NCI-H446 treated with DMSO at 0.1 percent for 48 hours (cell line): ENCODE data around the gene PITPNC1.
"Not testable (repeated sequence)": the region's sequence is repeated elsewhere in the genome, so short reads cannot be mapped to it uniquely, and the experiment has no call there.

Experiments used
- DNase-seq: peaks from one replicate; lab custom pipeline; 2025; lab: John Stamatoyannopoulos, UW

The PITPNC1 gene

DNA sequence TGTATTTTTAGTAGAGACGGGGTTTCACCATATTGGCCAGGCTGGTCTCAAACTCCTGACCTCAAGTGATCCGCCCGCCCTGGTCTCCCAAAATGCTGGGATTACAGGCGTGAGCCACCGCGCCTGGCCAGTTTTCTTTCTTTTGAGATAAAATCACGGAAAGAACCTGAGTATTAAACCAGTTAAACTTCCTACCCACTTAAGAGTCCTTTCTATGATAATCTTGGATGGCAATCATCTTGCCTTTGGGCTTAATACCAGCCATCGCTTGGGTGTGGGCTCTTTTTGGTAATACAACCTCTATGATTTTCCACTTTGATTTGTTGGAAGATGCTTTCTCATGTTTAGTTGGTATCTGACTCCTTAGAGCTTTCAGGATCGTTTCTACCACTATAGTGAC lies 24.0 kb downstream of the PITPNC1 start:
- DNase-seq: no peak

DNA sequence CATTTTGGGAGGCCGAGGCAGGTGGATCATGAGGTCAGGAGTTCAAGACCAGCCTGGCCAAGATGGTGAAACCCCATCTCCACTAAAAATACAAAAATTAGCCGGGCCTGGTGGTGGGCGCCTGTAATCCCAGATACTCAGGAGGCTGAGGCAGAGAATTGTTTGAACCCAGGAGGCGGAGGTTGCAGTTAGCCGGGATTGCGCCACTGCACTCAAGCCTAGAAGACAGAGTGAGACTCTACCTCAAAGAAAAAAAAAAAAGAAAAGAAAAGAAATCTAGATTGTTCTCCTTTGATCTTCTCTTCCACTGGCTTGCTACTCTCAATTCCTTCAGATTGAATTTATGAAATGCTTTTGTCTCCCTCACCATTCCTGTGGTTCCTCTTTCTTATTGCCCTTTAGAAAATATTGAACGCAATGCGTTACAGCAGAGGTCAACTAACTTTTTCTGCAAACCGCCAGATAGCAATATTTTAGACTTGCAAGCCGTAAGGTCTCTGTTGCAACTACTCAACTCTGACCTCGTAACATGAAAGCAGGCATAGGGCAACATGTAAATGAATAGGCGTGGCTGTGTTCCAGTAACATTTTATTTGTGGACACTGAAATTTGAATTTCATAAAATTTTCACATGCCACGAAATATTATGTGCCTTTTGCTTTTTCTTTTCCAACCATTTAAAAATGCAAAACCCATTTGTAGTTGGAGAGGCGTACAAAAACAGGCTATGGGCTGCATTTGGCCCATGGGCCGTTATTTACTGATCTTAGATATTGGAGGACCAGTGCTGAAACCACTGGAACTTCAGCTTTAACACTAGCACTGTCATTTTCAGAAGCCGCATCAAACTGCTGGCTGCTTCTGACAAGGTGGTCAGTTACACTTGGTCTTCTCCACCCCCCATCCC lies 24.8 kb downstream of the PITPNC1 start:
- DNase-seq: no peak

DNA sequence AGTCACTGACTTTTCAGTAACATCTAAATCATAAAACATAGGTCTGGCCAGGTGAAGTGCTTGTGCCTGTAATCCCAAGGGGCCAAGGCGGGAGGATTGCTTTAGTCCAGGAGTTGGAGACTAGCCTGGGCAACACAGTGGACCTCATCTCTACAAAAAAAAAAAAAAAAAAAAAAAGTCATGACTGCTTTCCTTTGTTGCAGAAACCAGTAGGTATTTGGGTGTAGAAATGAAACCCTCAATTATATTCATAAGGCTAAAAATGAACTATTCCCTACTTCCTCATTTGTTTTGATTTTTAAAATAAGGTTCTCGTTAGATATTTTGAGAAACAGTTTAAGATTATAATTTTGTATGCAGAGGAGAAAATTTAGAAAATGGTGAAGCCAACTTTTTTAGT lies 26.0 kb downstream of the PITPNC1 start:
- no peak for DNase-seq

DNA sequence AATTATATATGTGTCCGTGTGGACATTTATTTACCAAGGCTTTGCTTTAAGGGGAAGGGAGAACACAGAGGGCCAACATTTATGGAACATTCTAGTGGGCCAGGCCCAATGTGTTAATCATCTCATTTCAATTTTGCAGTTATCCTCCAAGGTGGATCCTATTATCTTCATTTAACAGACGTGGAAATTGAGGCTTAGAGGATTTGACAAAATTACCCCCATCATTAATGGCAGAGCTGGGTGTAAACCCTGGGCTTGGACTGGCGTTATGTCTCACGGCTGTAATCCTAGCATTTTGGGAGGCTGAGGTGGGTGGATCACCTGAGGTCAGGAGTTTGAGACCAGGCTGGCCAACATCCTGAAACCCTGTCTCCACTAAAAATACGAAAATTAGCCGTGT lies 26.4 kb downstream of the PITPNC1 start:
- DNase-seq: no peak

DNA sequence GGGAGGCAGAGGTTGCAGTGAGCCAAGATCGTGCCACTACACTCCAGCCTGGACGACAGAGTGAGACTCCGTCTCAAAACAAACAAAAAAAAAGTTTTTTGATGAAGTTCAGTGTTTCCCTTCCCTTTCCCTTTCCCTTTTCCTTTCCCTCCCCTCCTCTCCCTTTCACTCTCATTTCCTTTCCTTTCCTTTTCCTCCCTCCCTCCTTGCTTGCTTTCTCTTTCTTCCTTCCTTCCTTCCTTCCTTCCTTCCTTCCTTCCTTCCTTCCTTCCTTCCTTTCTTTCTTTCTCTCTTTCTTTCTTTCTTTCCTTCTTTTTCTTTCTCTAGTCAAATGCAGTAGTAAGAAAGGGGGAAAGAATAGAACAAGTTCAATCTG lies 31.4 kb downstream of the PITPNC1 start:
- DNase-seq: not testable (repeated sequence)

DNA sequence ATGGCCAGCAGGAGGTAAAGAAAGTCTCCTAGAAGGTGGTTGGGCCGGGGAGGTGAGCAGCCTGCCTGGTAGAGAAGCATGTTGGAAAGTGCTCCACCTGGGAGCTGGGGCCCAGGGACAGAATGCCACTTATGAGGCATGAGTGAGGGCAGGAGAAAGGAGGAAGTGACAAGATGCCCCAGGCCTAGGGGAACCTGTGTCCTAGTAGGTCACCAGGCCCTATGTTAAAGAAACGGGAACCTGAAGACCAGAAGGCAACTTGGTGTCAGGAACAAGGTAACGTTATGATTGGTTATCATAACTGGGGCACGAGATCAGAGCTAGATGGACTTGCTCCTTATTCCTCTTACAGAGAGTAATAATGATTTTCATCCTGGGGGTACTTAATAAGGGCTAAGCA lies 34.3 kb downstream of the PITPNC1 start:
- DNase-seq: no peak

DNA sequence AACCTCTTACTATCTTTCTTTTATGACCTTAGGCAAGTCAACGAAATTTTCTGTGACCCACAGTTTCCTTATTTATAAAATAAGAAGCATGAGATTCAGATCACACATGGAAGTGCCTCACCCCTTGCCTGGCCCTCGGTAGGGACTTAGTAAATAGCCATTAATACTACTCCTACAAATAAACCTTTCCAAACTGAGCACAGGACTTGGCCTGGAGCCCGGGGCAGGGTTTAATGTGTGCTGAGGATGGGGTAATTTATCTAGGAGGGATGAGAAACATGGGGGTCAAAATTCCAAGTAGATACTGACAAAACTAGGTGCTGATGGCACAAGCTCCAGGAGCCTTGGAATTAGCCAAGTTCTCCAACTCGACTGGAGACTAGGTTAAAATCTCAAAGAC lies 35.0 kb downstream of the PITPNC1 start:
- DNase-seq: no peak

DNA sequence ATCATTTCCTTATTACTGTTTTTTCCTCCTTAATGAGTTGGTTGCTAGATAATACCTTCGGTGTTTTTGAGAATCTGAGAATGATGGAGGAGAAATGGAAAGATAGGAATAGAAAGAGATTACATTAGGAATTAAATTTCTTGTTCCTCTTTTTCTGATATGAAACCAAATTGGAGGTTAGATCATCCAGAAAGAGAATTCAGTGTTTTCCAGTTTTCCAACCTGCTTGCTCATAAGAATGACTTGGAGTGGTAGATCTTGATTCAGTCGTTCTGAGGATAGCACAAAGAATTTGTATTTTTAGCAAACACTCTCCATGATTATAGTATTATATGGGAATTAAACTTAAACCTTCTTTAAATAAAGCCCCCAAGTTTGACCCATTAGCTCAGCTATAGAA lies 35.9 kb downstream of the PITPNC1 start:
- DNase-seq: no peak

DNA sequence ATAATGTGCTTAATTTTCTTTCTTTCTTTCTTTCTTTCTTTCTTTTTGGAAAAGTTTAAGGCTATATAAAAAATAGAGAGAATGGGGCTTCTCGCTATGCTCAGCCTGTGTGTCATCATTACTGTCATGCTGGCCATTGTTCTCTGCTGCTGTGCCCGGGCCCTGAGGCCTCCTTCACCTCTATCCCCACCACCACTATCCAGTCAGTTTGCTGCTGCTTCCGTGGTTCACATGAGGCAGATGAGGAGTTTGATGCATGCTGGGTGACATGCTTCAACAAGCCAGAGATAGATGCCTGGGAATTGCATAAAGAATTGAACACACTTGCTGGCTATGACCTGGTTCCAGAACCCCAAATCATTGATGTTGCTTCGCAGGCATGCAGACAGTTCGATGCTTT lies 36.3 kb downstream of the PITPNC1 start:
- no peak for DNase-seq

DNA sequence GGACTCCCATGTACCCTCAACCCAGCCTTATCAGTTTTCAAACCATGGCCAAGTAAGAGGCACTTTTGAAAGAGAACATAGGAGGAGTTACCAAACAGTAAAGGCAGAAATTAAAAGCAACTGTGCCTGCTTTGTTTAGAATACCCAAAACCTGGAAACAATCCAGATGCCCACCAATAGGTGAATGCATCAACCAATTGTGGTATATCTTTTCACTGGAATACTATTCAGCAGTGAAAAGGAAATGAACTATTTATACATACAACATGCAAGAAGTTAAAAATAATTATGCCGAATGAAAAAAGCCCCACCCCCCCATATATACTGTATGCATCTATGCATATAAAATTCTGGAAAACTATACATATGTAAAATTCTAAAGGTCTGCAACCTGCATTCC lies 37.0 kb downstream of the PITPNC1 start:
- DNase-seq: no peak

DNA sequence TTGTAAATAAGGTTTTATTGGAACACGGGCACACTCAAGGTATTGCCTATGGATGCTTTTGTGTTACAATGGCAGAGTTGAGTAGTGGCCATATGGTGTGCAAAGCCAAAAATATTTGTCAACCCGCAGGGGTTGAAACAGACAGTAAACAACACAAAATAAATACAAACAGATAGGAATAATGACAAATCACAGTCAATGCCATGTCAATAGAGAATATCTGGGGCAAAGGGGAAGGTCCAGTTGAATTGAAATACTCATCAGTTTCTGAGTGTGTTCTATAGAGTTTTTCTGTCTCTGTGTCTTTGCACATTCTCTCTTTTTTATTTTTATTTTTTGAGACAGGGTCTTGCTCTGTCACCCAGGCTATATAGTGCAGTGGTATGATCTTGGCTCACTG lies 37.5 kb downstream of the PITPNC1 start:
- DNase-seq: no peak

DNA sequence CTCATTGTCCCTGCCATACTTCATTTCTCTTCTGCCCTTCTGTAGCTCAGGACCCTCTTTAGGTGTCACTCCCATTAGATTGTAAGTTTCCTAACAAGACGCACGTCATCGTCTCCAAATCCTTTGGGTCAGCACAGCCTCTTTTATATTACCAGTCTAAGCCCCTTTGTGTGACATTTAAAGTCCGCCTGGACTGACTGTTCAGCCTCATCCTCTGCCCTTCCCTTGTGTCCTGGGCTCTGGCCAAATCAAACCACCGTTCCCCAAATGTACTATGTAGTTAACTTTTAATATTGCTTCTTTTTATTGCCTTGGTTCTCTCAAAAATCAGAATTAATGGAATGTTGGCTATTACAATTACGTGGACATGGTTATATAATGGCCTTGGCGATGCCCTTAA lies 38.2 kb downstream of the PITPNC1 start:
- DNase-seq: no peak

DNA sequence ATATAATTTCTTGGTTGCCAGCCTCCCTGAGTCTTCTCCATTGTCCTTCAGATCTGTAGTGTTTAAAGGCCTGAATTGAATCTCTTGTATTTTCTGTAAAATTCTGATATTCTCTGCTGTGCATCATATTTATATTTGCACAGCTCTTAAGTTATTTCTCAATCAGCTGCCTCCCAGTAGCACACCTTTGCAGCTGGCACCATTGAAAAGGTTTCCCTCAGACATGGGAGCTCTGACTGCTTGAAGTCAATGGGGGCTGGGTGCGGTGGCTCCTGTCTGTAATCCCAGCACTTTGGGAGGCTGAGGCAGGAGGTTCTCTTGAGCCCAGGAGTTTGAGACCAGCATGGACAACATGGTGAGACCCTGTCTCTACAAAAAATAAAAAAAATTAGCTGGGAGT lies 40.4 kb downstream of the PITPNC1 start:
- no peak for DNase-seq

DNA sequence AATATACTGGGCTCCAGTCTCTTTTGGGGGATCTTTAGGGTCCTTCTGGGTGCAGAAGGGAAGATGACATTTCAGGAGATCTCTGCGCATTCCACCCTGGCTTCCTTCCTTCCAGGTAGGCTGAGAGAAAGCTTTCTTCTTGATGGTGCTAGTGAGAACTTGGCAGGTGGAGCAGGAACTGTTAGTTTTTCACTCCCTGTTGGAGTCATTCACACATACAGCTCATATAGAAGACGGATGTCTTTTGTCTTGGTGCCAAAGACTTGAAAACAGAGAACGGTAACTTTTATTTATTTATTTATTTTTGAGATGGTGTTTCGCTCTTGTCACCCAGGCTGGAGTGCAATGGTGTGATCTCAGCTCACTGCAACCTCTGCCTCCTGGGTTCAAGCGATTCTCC lies 43.9 kb downstream of the PITPNC1 start:
- no peak for DNase-seq

DNA sequence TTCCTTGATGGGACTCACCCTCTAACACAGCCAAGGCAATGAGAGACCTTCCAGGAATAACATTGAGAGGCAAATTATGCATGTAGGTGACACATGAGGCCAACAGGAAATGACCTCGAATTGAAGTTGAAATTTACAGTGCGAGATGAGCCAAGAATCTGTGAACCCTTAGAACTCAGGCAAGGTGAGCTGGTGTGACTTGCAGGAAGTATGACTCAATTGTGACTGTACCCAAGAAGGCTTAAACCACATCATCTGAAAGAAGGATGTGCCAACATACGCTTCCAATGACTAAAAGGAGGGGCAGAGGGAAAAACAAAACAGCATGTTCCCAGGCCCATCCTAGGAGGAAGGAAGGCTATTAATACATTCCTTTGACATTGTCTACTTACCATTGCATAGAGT lies 44.8 kb downstream of the PITPNC1 start:
- no peak for DNase-seq

DNA sequence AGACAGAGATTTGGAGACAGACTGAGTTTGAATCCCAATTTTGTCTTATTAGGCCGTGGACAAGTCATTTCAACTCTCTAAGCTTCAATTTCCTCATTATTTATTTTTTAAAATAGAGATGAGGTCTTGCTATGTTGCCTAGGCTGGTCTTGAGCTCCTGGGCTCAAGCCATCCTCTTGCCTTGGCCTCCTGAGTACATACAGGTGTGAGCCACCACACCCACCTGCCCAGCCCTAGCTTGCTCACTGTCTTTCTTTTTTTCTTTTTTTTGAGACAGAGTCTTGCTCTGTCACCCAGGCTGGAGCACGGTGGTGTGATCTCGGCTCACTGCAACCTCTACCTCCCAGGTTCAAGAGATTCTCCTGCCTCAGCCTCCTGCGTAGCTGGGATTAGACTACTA lies 45.2 kb downstream of the PITPNC1 start:
- DNase-seq: not testable (repeated sequence)

DNA sequence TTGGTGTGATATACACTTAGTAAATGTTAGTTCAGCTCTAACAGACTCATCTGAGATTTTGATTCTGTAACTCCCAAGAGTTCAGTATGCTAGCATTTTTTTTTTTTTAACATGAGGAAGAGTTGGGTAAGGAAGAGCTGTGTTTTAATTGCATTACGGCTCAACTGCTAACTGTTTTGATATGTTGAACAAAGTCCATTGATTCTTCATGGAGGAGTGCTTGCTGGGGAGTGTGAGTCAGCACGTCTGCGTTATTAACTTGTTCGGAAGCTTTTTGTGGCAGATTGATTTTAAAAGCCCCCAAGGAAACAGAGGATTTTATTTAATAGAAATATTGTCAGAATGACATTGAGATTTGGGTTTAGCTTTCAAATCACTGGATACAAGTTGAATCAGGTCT lies 45.8 kb downstream of the PITPNC1 start:
- DNase-seq: no peak

DNA sequence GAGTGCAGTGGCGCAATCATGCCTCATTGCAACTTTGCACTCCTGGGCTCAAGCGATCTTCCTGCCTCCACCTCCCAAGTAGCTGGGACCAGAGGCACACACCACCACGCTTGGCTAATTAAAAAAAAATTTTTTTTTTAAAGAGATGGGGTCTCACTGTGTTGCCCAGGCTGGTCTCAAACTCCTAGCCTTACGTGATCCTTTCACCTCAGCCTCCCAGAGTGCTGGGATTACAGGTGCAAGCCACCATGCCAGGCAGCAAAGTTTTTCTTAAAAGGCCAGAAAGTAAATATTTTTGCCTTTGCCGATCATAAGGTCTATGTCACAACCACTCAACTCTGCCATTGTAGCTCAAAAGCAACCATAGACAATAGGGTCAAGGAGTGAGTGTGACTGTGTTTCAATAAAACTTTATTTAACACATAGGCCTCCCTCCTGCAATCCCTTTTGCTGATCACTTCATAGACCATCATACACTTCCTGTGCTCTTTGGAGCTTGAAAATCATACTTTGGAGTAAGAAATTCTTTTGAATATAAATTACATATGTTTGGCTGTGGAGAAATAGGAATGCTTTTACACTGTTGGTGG lies 48.6 kb downstream of the PITPNC1 start:
- no peak for DNase-seq

DNA sequence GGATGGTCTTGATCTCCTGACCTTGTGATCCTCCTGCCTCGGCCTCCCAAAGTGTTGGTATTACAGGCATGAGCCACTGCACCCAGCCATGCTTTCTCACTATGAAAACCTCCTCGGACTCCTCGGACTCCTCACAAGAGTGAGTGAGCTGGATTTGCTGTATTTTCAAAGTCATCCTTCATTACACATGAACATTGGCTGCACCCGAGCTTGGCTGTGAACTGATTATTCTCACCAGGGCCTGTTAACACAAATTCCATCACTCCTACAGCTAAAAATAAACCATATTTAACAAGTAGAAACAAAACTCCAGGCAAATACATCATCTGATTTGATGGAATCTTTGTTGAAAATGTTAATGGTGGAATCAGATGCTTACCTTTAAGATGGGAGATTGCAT lies 50.3 kb downstream of the PITPNC1 start:
- no peak for DNase-seq

DNA sequence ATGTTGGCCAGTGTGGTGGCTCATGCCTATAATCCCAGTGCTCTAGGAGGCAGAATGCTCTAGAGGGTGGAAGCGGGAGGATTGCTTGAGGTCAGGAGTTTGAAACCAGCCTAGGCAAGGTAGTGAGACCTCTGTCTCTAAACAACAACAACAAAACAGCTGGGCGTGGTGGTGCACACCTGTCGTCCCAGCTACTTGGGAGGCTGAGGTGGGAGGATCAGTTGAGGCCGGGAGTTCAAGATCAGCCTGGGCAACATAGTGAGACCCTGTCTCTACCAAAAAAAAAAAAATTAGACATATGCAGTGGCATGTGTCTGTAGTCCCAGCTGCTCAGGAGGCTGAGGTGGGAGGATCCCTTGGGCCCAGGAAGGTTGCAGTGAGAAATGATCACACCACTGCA lies 53.4 kb downstream of the PITPNC1 start:
- not testable (repeated sequence) for DNase-seq

DNA sequence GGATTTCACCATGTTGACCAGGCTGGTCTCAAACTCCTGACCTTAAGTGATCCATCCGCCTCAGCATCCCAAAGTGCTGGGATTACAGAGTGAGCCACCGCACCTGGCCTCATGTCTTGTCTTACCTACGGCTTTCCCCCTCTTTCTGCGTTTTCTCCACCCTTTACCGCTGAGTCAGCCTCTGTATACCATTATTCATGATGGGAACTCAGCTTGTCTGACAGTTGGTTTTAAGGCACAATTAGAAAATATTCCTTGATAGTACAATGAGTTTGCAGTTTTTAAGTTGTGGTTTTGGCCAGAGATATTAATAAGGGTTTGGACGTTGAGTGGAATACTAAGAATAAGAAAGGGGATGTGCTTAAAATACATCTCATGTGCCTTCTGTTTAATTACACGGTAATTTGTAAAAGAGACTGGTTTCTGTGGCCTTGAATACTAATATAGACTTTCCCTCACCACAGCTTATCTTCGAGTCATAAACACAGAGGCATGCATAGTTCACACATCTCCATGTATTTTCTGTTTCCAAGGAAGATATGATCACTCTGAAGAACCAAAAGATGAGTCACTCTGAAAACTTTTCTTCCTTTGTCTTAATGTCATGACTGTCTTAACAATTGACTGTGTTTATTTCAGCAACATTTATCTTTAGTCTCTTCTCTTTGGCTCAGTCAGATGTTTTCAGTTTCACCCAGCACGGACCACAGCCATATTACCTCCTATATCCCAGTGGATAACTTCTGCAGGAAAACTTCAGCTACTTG lies 54.4 kb downstream of the PITPNC1 start:
- no peak for DNase-seq

DNA sequence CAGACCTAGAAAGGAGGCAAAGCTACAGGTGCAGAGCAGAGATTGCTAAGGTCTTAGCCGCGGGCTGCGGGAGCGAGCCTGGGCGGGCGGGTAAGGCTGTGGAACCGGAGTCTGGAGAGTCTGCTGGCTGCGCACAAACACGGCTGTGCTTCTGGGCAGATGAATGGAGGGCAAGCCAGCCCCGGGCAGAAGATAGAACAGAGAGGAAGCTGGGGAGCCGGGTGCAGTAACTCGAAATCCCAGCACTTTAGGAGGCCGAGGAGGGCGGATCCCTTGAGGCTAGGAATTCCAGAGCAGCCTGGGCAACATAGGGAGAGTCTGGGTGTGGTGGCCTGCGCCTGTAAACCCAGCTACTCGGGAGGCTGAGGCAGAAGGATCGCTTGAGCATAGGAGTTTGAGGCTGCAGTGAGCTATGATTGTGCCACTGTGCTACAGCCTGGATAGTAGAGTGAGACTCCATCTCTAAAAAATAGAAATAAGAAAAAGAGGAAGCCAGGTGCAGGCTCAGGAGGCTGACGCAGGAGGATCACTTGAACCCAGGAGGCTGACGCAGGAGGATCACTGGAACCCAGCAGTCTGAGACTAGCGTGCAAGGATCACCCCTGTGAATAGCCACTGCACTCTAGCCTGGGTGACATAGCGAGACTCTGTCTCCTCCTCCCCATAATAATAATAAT lies 56.3 kb downstream of the PITPNC1 start:
- DNase-seq: no peak
